HL-60 (cell line): ENCODE results near the gene PRKCE.

Experiments used
- GABPA ChIP-seq: IDR thresholded peaks from 2 replicates; pipeline ENCODE4 v1.6.1; 2012; ENCODE audit warnings: low read depth
- POLR2AphosphoS5 ChIP-seq: IDR thresholded peaks from 2 replicates; pipeline ENCODE4 v1.6.1; 2012; ENCODE audit warnings: low read depth
- REST ChIP-seq: IDR thresholded peaks from 2 replicates; pipeline ENCODE4 v1.6.1; 2012; ENCODE audit warnings: low read depth; ENCODE audit not compliant: insufficient replicate concordance
- SPI1 ChIP-seq: IDR thresholded peaks from 2 replicates; pipeline ENCODE4 v1.6.1; 2012; ENCODE audit warnings: low read depth, mild to moderate bottlenecking, borderline replicate concordance
- TF ChIP-seq, protein P1 (sequence below): IDR thresholded peaks from one replicate; pipeline ENCODE4 v1.5.1; 2011; ENCODE audit warnings: low read length, control low read depth, inconsistent platforms; ENCODE audit not compliant: insufficient read depth

GRCh38 chr2:45746888-45747287 lies 95.4 kb downstream of the PRKCE start:
- TF ChIP-seq, protein P1, sequence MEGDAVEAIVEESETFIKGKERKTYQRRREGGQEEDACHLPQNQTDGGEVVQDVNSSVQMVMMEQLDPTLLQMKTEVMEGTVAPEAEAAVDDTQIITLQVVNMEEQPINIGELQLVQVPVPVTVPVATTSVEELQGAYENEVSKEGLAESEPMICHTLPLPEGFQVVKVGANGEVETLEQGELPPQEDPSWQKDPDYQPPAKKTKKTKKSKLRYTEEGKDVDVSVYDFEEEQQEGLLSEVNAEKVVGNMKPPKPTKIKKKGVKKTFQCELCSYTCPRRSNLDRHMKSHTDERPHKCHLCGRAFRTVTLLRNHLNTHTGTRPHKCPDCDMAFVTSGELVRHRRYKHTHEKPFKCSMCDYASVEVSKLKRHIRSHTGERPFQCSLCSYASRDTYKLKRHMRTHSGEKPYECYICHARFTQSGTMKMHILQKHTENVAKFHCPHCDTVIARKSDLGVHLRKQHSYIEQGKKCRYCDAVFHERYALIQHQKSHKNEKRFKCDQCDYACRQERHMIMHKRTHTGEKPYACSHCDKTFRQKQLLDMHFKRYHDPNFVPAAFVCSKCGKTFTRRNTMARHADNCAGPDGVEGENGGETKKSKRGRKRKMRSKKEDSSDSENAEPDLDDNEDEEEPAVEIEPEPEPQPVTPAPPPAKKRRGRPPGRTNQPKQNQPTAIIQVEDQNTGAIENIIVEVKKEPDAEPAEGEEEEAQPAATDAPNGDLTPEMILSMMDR: no peak
- no peak for TF ChIP-seq REST
- TF ChIP-seq POLR2AphosphoS5: no peak
- no peak for TF ChIP-seq GABPA
- no peak for TF ChIP-seq SPI1
